Hepatocyte (in vitro differentiated cells): ENCODE results near the gene BCLAF1. TPM values are rescaled to one million over a fixed set of nuclear protein-coding genes. Genes with fewer than 3 reads are reported as not detected.
A peak's percentile ranks its signal among the peaks of the same experiment; 100 is the strongest.

Source experiments
- DNase-seq: peaks from one replicate; pipeline ENCODE4 v3.0.0-alpha.2; 2016; ENCODE audit warnings: low spot score
- H2AFZ ChIP-seq: fragments of 200-600 bp; sonication (generic); 2 replicates; pipeline ENCODE4 v1.6.0; 2016; ENCODE audit warnings: antibody characterized with exemption, mild to moderate bottlenecking
- H3K27ac ChIP-seq: fragments of 200-600 bp; sonication (generic); 2 replicates; pipeline ENCODE4 v1.5.1; 2016; ENCODE audit warnings: mild to moderate bottlenecking
- H3K27me3 ChIP-seq: fragments of 200-600 bp; sonication (generic); 2 replicates; pipeline ENCODE4 v1.6.1; 2016
- H3K36me3 ChIP-seq: fragments of 200-600 bp; sonication (generic); replicated peaks from 2 replicates; pipeline ENCODE4 v1.5.1; 2016; ENCODE audit warnings: low read depth; ENCODE audit not compliant: insufficient read depth
- H3K4me1 ChIP-seq: fragments of 200-600 bp; sonication (generic); 2 replicates; pipeline ENCODE4 v1.5.1; 2016; ENCODE audit warnings: mild to moderate bottlenecking, moderate library complexity; ENCODE audit not compliant: insufficient read depth
- H3K4me2 ChIP-seq: fragments of 200-600 bp; sonication (generic); 2 replicates; pipeline ENCODE4 v1.6.0; 2016
- H3K4me3 ChIP-seq: fragments of 200-600 bp; sonication (generic); 2 replicates; pipeline ENCODE4 v1.5.1; 2016; ENCODE audit warnings: mild to moderate bottlenecking
- H3K79me2 ChIP-seq: fragments of 200-600 bp; sonication (generic); 2 replicates; pipeline ENCODE4 v1.6.0; 2017; ENCODE audit warnings: mild to moderate bottlenecking
- H3K9me2 ChIP-seq: fragments of 200-600 bp; sonication (generic); replicated peaks from 2 replicates; pipeline ENCODE4 v1.6.0; 2017; ENCODE audit warnings: mild to moderate bottlenecking; ENCODE audit not compliant: insufficient read depth
- H3K9me3 ChIP-seq: fragments of 200-600 bp; sonication (generic); 2 replicates; pipeline ENCODE4 v1.5.1; 2016; ENCODE audit warnings: low read depth, mild to moderate bottlenecking
- H4K20me1 ChIP-seq: fragments of 200-600 bp; sonication (generic); 2 replicates; pipeline ENCODE4 v1.6.0; 2016; ENCODE audit warnings: mild to moderate bottlenecking; ENCODE audit not compliant: insufficient read depth, poor library complexity, severe bottlenecking
- CTCF ChIP-seq: fragments of 200-600 bp; sonication (generic); IDR thresholded peaks from 2 replicates; pipeline ENCODE4 v1.5.1; 2016; ENCODE audit warnings: antibody characterized with exemption, mild to moderate bottlenecking; ENCODE audit not compliant: poor library complexity
- EZH2 ChIP-seq: fragments of 200-600 bp; sonication (generic); IDR thresholded peaks from 2 replicates; pipeline ENCODE4 v1.6.1; 2016; ENCODE audit warnings: antibody characterized with exemption, mild to moderate bottlenecking, borderline replicate concordance
- EZH2phosphoT487 ChIP-seq: fragments of 200-600 bp; sonication (generic); IDR thresholded peaks from one replicate; pipeline ENCODE4 v1.6.1; 2018; ENCODE audit warnings: antibody characterized with exemption, mild to moderate bottlenecking, low read depth, moderate library complexity; ENCODE audit not compliant: unreplicated experiment, severe bottlenecking
- WGBS: methylation state at CpG from one replicate; pipeline ENCODE4 v1.1.6; 2016; ENCODE audit warnings: low lambda C conversion rate; ENCODE audit errors: missing lambda C conversion rate; 5-methylcytosine and 5-hydroxymethylcytosine counted together
- polyA plus RNA-seq: library from polyadenylated mRNA; unstranded; fragments of >200 nt; fragmentation: Nextera tagmentation; extraction: Ambion mirVana; gene quantifications from 2 replicates; pipeline ENCODE4 v1.2.1, GENCODE V29; 2016
- total RNA-seq: library from RNA; depleted of rRNA; stranded (reverse); fragments of >200 nt; gene quantifications from 2 replicates; pipeline ENCODE4 v1.2.3, GENCODE V29; 2014

Gene BCLAF1, protein sequence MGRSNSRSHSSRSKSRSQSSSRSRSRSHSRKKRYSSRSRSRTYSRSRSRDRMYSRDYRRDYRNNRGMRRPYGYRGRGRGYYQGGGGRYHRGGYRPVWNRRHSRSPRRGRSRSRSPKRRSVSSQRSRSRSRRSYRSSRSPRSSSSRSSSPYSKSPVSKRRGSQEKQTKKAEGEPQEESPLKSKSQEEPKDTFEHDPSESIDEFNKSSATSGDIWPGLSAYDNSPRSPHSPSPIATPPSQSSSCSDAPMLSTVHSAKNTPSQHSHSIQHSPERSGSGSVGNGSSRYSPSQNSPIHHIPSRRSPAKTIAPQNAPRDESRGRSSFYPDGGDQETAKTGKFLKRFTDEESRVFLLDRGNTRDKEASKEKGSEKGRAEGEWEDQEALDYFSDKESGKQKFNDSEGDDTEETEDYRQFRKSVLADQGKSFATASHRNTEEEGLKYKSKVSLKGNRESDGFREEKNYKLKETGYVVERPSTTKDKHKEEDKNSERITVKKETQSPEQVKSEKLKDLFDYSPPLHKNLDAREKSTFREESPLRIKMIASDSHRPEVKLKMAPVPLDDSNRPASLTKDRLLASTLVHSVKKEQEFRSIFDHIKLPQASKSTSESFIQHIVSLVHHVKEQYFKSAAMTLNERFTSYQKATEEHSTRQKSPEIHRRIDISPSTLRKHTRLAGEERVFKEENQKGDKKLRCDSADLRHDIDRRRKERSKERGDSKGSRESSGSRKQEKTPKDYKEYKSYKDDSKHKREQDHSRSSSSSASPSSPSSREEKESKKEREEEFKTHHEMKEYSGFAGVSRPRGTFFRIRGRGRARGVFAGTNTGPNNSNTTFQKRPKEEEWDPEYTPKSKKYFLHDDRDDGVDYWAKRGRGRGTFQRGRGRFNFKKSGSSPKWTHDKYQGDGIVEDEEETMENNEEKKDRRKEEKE
- total RNA-seq (138 and 154 TPM in 2 replicates), polyA plus RNA-seq (58.2 and 68.1 TPM in 2 replicates)

DNA sequence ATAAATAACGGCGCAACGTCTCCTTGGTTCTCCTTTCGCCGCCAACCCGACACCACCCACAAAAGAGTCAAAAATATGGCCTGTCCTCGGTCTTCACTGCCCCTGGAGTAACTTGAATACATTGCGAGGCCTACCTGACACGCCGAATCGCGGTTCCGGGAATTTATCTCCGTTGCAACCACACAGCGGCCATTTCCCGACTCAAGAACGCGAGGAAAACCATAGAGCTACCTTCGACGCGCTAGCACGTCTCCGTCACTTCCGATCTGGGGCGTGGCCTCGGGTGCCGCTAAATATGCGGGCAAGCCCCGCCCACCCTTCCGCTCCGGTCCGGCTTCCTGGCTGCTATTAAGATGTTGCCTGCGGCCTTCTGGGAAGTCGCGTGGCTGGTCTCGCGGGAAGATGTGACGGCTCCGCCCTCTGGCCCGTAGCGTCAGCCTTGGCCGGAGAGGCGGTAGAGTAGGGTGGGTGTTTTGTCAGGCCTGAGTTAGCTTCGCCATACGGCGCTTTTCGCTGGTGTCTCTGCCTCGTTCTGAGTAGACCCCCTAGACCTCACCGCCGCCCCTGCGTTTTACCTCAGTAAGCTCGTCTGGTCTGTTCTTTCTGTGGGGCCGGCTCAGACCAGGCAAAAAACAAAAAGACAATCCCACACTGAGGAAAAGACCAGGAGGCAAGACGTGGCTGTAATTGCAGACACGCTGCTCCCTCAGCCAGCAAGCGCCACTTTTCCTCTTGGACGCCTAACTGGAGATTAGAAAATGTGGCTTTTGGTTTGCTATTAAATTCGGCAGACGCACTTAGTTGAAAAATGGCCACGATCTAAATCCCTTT lies at the start of gene BCLAF1:
Gene BCLAF1 (minus strand): TSS at position 268 of the 831 bp plus-strand sequence. CDS start 9,980 bp downstream, outside the sequence.
- Histone ChIP-seq H3K27me3 (no peaks in the 10 kb centered on the region), H3K4me1 (peaks cover 21% of the 10 kb centered on the region), H4K20me1 (peaks cover 43% of the 10 kb centered on the region), H3K9me2 (no peaks in the 10 kb centered on the region), H3K36me3 (no peaks in the 10 kb centered on the region), H3K9me3 (no peaks in the 10 kb centered on the region), H3K4me3 (peak within 1 kb of the TSS; percentile 70), H3K27ac (peak within 1 kb of the TSS; percentile 100), H3K4me2 (peak within 1 kb of the TSS; percentile 94), H3K79me2 (peaks cover 43% of the 10 kb centered on the region), H2AFZ (peak within 1 kb of the TSS; percentile 74)
- peak; percentile 100 for DNase-seq
- under 1% methylated on average over 60 of the region's 60 CpGs for WGBS
- TF ChIP-seq EZH2phosphoT487, result no peak
- no peak for TF ChIP-seq CTCF
- no peak for TF ChIP-seq EZH2

- WGBS, result 97% methylated on average over 4 of the region's 4 CpGs
These were observed 48.8 kb upstream of the BCLAF1 start for GRCh38 chr6:136338486-136338885.

More at GRCh38 chr6:136338486-136338885, 48.8 kb upstream of the BCLAF1 start:
- Histone ChIP-seq H3K4me2 (no peak overlapping the region), H4K20me1 (no peaks in the 10 kb centered on the region), H3K4me1 (peaks cover 5% of the 10 kb centered on the region), H3K36me3 (no peaks in the 10 kb centered on the region), H3K9me3 (no peaks in the 10 kb centered on the region), H3K27ac (no peak overlapping the region), H2AFZ (no peak overlapping the region), H3K27me3 (no peaks in the 10 kb centered on the region), H3K79me2 (no peaks in the 10 kb centered on the region), H3K4me3 (no peak overlapping the region), H3K9me2 (no peaks in the 10 kb centered on the region)
- DNase-seq, result no peak
- TF ChIP-seq EZH2phosphoT487 (no peak), CTCF (no peak), EZH2 (no peak)
